ENCODE data around the gene DBF4.
"Not testable (repeated sequence)": the region's sequence is repeated elsewhere in the genome, so short reads cannot be mapped to it uniquely, and the experiment has no call there.

The DBF4 gene

DNA sequence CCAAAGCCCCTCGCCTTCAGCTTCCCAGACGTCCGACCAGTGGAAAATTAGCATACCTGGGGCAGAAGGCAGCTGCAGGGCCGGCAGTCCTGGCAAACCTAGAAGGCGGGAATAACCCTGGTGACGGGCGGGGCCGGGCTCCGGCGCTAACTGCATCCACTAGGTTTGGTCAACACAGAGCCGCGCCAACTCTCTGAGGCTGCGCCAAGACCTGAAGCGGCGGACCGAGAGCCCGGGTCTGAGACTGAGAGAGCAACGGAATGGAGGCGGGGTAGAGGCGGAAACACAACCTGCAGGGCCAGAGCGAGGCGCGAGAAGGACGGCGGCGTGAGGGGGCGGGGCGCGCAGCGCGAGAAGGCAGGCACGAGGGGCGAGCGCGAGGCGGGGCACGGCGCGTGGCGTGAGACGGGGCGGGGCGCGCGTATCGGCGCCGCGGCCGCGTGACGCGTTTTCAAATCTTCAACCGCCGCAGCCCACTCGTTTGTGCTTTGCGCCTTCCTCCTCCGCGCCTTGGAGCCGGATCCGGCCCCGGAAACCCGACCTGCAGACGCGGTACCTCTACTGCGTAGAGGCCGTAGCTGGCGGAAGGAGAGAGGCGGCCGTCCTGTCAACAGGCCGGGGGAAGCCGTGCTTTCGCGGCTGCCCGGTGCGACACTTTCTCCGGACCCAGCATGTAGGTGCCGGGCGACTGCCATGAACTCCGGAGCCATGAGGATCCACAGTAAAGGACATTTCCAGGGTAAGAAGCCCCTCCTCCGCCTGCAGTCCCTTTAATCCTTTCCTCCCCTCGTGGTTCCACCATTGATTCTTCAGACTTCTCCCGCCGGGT is at the start of gene DBF4, which contains the start of gene SLC25A40:
Gene DBF4, plus strand, starts transcription at position 454 of the 829 bp plus-strand sequence. Its CDS starts 240 bp downstream, at position 694.
Gene SLC25A40, minus strand, starts transcription at position 321 of the 829 bp plus-strand sequence. CDS start 17,633 bp downstream, outside the sequence.
- DNase-seq, result peak; percentile 52 to 94 (median 86)

DNA sequence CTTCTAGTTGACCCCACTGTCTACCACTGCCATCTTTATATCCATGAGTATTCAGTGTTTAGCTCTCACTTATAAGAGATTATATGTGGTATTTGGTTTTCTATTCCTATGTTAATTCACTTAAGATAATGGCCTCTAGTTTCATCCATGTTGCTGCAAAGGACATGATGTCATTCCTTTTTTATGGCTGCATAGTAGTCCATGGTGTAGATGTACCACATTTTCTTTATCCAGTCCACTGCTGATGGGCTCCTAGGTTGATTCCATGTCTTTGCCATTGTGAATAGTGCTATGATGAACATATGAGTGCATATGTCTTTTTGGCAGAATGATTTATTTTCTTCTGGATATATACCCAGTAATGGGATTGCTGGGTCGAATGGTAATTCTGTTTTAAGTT is 47.9 kb upstream of the DBF4 start:
- not testable (repeated sequence) for DNase-seq

DNA sequence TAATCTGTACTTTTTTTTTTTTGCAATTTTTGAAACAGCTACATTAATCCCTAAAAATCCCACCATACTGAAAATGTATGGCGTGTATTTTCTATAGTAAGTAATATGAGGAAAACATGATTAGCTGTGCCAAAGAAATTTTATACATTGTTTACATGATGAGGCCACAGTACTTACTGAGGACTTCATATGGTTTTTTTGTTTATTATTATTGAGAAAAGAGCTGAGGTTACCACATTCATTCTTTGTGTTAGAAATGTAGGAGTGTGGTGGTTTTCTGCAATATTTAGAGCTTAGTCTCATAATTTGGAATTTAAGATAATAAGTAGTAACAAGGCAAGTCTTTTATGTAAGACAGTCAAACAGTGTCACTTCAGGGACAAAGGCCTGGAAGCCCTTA is 45.2 kb upstream of the DBF4 start:
- DNase-seq, result no peak

- no peak for DNase-seq
Measured at GRCh38 chr7:87833130-87833529, 43.2 kb upstream of the DBF4 start.

GRCh38 chr7:87837597-87837996 is 38.7 kb upstream of the DBF4 start:
- DNase-seq, result no peak

DNA sequence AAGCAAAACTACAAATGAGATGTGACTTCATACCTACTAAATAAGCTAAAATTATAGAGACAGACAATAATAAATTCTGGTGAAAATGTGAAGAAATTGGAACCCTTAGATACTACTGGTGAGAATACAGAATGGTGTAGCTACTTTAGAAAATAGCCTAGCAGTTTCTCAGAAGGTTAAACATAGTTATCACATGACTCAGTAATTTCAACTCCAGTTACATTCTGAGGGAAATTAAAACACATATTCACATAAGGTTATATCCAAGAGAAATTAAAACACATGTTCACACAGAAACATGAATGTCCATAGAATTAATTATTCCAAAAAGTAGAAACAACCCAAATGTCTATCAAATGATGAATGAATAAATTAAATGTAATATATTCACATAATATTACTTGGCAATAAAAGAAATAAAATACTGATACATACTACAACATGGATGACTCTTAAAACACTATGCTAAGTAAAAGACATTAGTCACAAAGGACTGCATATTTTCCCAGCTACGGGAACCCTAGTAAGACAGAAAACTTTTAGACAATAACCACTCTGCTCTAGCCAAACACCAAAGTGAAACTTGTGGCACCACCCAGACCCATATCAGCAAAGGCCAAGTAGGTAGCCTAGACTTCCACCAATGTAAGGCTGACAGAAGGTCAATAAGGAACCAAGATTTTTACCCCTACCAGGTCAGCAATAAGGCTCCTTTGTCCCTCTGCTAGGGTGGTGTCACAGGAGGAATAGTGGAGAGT is 25.3 kb upstream of the DBF4 start:
- no peak for DNase-seq

DNA sequence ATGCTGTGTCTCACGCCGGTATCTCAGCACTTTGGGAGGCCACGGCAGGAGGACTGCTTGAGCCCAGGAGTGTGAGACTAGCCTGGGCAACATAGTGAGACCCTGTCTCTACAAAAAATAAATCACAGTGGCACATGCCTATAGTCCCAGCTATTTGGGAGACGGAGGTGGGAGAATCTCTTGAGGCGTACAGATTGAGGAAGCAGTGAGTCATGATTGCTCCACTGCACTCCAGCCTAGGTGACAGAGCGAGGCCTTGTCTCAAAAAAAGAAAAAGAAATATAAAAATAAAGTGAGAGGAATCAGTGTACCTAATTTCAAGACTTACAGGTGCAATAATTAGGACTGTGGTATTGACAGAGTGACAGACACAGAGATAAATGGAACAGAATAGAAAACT is 24.0 kb upstream of the DBF4 start:
- DNase-seq, result no peak

DNA sequence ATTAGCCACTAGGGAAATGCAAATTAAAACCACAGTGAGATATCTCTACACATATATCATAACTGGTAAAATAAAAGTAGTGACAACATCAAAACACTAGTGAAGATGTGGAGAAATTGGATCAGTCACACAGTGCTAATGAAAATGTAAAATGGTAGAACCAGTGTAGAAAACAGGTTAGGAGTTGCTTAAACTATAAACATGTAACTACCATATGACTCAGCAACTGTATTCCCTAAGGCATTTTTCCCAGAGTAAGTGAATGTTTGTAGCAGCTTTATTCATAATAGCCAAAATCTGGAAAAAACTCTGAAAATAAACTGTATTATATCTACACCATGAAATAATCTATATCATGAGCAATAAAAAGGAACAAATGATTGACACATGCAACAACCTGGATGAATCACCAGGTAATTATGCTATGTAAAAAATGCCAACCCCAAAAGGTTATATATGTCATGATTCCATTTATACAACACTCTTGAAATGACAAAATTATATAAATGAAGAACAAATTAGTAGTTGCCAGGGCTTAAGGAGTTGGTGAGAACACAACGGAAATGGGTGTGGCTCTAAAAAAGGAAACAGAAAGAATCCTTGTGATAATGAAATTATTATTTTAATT is 22.9 kb upstream of the DBF4 start:
- no peak for DNase-seq

GRCh38 chr7:87858417-87859100 is 17.7 kb upstream of the DBF4 start:
- DNase-seq, result no peak

GRCh38 chr7:87866089-87866488 is 10.2 kb upstream of the DBF4 start:
- no peak for DNase-seq

- DNase-seq, result not testable (repeated sequence)
Measured at GRCh38 chr7:87866533-87866932, 9.8 kb upstream of the DBF4 start.

GRCh38 chr7:87870471-87870870 is 5.8 kb upstream of the DBF4 start:
- DNase-seq, result no peak

GRCh38 chr7:87872346-87872745 is 3.9 kb upstream of the DBF4 start:
- DNase-seq, result no peak

- not testable (repeated sequence) for DNase-seq
Measured at GRCh38 chr7:87873328-87873727, 3.0 kb upstream of the DBF4 start.

DNA sequence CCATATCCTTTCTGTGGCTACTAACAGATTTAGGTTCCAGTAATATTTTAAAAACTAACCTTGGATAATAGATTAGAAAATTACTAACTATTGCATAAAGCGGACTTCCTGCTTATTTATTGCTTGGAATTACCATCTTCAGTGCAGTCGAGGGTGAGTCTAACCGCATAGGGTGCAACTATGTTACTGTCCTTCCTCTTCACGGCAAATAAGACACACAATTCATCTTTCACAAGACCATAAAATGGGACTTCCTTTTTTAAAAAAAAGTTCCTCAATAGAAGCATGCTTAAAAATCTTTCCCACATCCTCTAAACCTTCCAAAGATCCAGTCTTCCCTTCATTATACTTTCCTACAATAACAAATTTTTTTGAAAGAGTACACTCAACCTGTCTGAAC is 2.2 kb upstream of the DBF4 start:
- no peak for DNase-seq

GRCh38 chr7:87875151-87876039 is 898 bp upstream of the DBF4 start:
- peak in 18 of 51 donors; percentile 8 to 71 (median 42) for DNase-seq

DNA sequence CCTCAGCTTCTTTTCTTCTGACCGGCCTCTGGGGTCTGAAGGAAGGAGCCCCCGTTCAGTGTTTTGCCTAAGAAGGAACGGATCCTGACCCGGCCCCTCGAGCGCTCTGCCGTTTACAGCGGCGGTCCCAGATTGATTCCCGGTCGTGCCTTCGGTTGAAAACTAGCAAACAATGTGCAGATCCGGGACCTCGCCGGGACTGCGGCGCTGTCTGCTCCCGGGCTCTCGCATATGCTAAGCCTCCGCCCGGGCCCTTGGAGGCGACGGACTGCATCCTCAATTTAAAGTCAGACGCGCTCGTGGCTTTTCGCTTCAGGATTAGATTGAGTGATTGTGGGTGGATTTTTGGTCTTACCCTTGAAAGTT is 559 bp downstream of the DBF4 start:
- DNase-seq, result peak in 40 of 51 donors; percentile 4 to 80 (median 42)

DNA sequence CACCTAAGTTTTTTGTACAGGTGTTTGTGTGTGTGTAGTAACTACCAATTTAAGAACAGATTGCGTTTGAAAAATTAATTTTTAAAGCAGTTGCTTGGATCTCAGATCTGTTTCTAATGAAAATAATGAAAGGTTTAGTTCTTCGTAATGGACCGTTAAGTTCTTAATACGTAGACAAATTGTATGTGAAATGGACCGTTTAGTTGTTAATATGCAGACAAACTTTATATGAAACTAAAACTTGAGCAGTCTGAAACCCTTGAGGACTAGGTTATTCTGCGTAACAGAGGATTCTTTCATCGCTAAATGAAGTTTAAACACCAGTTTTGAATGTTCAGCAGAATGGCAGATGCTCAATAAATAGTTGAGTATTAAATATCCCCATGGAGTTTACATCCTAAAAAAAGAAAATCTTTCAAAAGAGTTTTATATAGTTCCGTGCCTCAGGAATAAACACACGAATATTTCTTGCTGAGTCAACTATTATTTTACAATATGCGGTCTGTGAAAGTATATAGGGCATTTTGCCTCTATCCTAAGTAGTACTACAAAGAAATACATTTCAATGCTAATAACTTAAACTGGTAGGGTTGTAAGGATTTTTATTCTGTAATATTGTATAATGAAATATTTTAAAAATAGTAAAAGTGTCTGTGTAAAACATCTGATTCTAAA is 1.2 kb downstream of the DBF4 start:
- DNase-seq, result no peak

DNA sequence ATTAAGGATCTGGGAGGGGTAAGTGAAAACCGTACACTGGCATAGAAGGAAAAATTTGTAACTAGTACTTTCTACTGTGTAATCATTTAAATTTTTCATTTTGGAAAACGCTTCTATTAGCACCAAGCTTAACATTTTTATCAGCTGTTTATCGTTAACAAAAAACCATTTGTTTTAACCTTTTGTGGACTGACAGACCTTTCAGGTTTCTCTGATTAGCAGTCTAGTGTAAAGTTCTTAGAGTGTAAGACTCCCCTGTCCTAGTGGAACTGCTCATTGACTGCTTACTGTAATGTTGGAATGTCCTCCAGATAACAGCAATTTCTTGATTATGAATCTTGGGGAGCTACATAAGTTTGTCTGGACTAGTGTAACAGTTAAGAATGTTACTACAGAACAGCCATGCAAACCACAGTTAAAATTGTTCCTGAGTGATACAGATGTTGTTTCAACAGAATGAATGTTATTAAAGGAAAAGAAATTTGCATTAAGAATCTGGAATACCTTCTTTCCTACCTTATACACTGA is 2.0 kb downstream of the DBF4 start:
- DNase-seq, result no peak

Measured in hypothalamus (tissue), 51 donors.